NAMALWA (cell line): ENCODE results near the gene LIPC.

Experiments used
- DNase-seq: peaks from one replicate; pipeline ENCODE4 v3.0.0-alpha.2; 2015; ENCODE audit warnings: low spot score

The LIPC gene

GRCh38 chr15:58497046-58497785, 65.4 kb downstream of the LIPC start:
- DNase-seq: no peak

GRCh38 chr15:58498821-58499580, 67.2 kb downstream of the LIPC start:
- no peak for DNase-seq

- no peak for DNase-seq
Measured at GRCh38 chr15:58501006-58501405, 69.2 kb downstream of the LIPC start.

- no peak for DNase-seq
Measured at GRCh38 chr15:58501636-58502188, 69.9 kb downstream of the LIPC start.

GRCh38 chr15:58503139-58504027, 71.6 kb downstream of the LIPC start:
- DNase-seq: no peak

- DNase-seq: no peak
Measured at GRCh38 chr15:58504674-58505234, 73.0 kb downstream of the LIPC start.

GRCh38 chr15:58505581-58505980, 73.8 kb downstream of the LIPC start:
- DNase-seq: no peak

- DNase-seq: no peak
Measured at GRCh38 chr15:58506064-58506490, 74.3 kb downstream of the LIPC start.

GRCh38 chr15:58506783-58507668, 75.2 kb downstream of the LIPC start:
- DNase-seq: no peak

- no peak for DNase-seq
Measured at GRCh38 chr15:58509556-58509955, 77.8 kb downstream of the LIPC start.

- no peak for DNase-seq
Measured at GRCh38 chr15:58510715-58511598, 79.2 kb downstream of the LIPC start.

- no peak for DNase-seq
Measured at GRCh38 chr15:58511599-58511987, 79.8 kb downstream of the LIPC start.

- DNase-seq: no peak
Measured at GRCh38 chr15:58512522-58512921, 80.7 kb downstream of the LIPC start.

- DNase-seq: no peak
Measured at GRCh38 chr15:58513008-58513407, 81.2 kb downstream of the LIPC start.

- no peak for DNase-seq
Measured at GRCh38 chr15:58513726-58514336, 82.0 kb downstream of the LIPC start.

GRCh38 chr15:58515807-58516206, 84.0 kb downstream of the LIPC start:
- peak; percentile 56 for DNase-seq

- DNase-seq: peak; percentile 5
Measured at GRCh38 chr15:58517252-58517681, 85.5 kb downstream of the LIPC start.

GRCh38 chr15:58517682-58518525, 86.1 kb downstream of the LIPC start:
- DNase-seq: peak; percentile 40
